Mammary epithelial cell (primary cell): Measurements from ENCODE around the gene MIPEP.

Source experiments
- EZH2 ChIP-seq: IDR thresholded peaks from 2 replicates; pipeline ENCODE4 v1.6.1; 2012; ENCODE audit warnings: low read length, inconsistent platforms, borderline replicate concordance
- TF ChIP-seq, protein P1 (sequence below), 2 donors: IDR thresholded peaks in 1 of 2; conservative IDR thresholded peaks in 1 of 2; 2 replicates each; pipeline ENCODE4 v1.5.1; 2011 to 2012; ENCODE audit warnings: inconsistent platforms in 2 of 2, low read length in 2 of 2, mild to moderate bottlenecking in 2 of 2, control low read depth in 1 of 2, low read depth in 1 of 2; ENCODE audit not compliant: insufficient read depth in 1 of 2; ENCODE audit errors: extremely low read depth in 1 of 2

DNA sequence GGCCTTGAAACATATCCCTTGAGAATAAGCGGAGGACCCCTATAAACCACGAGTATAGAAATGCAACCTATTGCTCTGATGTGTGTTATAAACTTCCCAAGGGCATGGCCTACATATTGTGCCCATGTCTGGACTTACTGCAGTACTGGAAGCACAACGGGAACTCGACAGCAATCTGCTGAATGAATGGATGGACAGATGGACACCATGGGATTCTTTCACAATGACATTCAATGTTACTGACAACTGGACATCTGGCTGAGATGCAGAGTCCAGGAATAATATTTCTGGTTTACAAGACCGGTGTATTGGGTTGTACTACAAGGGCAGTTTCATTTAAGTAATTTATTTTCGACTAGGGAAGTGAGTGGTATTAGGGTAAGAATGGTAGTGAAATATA, 123.7 kb downstream of the MIPEP start:
- TF ChIP-seq, protein P1, sequence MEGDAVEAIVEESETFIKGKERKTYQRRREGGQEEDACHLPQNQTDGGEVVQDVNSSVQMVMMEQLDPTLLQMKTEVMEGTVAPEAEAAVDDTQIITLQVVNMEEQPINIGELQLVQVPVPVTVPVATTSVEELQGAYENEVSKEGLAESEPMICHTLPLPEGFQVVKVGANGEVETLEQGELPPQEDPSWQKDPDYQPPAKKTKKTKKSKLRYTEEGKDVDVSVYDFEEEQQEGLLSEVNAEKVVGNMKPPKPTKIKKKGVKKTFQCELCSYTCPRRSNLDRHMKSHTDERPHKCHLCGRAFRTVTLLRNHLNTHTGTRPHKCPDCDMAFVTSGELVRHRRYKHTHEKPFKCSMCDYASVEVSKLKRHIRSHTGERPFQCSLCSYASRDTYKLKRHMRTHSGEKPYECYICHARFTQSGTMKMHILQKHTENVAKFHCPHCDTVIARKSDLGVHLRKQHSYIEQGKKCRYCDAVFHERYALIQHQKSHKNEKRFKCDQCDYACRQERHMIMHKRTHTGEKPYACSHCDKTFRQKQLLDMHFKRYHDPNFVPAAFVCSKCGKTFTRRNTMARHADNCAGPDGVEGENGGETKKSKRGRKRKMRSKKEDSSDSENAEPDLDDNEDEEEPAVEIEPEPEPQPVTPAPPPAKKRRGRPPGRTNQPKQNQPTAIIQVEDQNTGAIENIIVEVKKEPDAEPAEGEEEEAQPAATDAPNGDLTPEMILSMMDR (conservative IDR thresholded peaks at IDR 0.05 in 1 of 2, IDR thresholded peaks at IDR 0.05 in 1 of 2; ENCODE audit: extremely low read depth in 1 of 2, insufficient read depth in 1 of 2, low read depth in 1 of 2, low read length in 2 of 2) = no peak
- TF ChIP-seq EZH2 = no peak
